Activated CD4-positive, alpha-beta memory T cell treated with anti-CD3 and anti-CD28 coated beads, Interleukin-2, amount 10 ng/mL, durations not matched to agents 7 days and 5 days (primary cell): ENCODE data around the gene PSMD6. TPM values are rescaled to one million over a fixed set of nuclear protein-coding genes. Genes with fewer than 3 reads are reported as not detected.
A peak's percentile ranks its signal among the peaks of the same experiment; 100 is the strongest.

ENCODE experiments used
- CTCF ChIA-PET: fragments of 350-600 bp; sonication (Branson Sonifier 250); formaldehyde crosslinking; loops from one replicate; lab custom pipeline; 2021; ENCODE audit warnings: antibody characterized with exemption, inconsistent platforms; lab: Charles Lee
- POLR2A ChIA-PET: fragments of 350-600 bp; sonication (Branson Sonifier 250); formaldehyde crosslinking; loops from one replicate; lab custom pipeline; 2021; ENCODE audit warnings: antibody characterized with exemption; lab: Charles Lee
- DNase-seq: peaks from one replicate; pipeline ENCODE4 v3.0.0-alpha.2; 2020
- H3K27ac Mint-ChIP-seq: one replicate; pipeline ENCODE4 v1.8.0; 2021; ENCODE audit warnings: mild to moderate bottlenecking, mixed read lengths
- H3K27me3 Mint-ChIP-seq: one replicate; pipeline ENCODE4 v1.8.0; 2021; ENCODE audit warnings: mixed read lengths
- H3K36me3 Mint-ChIP-seq: one replicate; pipeline ENCODE4 v1.8.0; 2021; ENCODE audit warnings: low read depth, mixed read lengths
- H3K4me1 Mint-ChIP-seq: one replicate; pipeline ENCODE4 v1.8.0; 2021; ENCODE audit warnings: mixed read lengths
- H3K4me3 Mint-ChIP-seq: one replicate; pipeline ENCODE4 v1.8.0; 2021; ENCODE audit warnings: mild to moderate bottlenecking, mixed read lengths
- H3K9me3 Mint-ChIP-seq: one replicate; pipeline ENCODE4 v1.8.0; 2021; ENCODE audit warnings: mixed read lengths
- total RNA-seq, 2 experiments: library from RNA; stranded (reverse); gene quantifications; one replicate each; pipeline ENCODE4 v1.2.3, GENCODE V29; 2021

The PSMD6 gene
- 10 to 100 TPM; 82.1 to 82.9 TPM for total RNA-seq

GRCh38 chr3:64023187-64023860 lies at the start of gene PSMD6:
Gene PSMD6 (minus strand): TSS chr3:64023494. CDS start chr3:64023419, 75 bp downstream.
- Mint-ChIP-seq H3K27me3 (peaks cover 12% of the 10 kb centered on the region), H3K4me1 (peaks cover 35% of the 10 kb centered on the region), H3K9me3 (no peaks in the 10 kb centered on the region), H3K4me3 (peak within 1 kb of the TSS; percentile 81), H3K36me3 (peaks cover 31% of the 10 kb centered on the region), H3K27ac (peak within 1 kb of the TSS; percentile 86)
- CTCF ChIA-PET, result interaction anchor here (0.6 to 2.9 kb wide), 26 partner anchors 10 to 679 kb away, joined by 3 to 25 read pairs (median 6); partner anchors contain the start of genes ATXN7 and THOC7
- DNase-seq, result peak; percentile 92
- POLR2A ChIA-PET, result interaction anchor here (0.7 to 4.4 kb wide), 13 partner anchors 13 to 135 kb away, joined by 3 to 46 read pairs (median 4); partner anchors contain the start of gene SCAANT1

DNA sequence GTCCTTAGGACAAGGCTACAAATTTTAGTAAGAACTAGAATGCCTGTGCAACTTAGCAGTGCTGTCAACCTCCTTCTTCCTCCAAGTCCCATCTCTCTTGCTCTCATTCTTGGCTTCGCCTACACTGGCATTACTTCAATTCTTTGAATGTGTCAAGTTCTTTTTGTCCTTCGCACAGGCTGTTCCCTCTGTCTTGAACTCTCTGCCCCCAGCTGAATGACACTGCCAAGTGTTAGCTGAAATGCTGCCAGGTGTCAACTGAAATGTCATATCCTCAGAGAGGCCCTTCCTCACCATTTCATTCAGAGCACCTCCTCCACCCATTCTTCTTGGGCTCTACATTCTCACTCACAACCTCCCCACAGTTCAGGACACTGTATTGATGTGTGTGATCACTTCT lies 48.8 kb upstream of the PSMD6 start:
- H3K27ac Mint-ChIP-seq, result no peak overlapping the region
- ChIA-PET CTCF (no interaction called here), POLR2A (no interaction called here)
- no peak overlapping the region for H3K4me3 Mint-ChIP-seq
- peaks cover 25% of the 10 kb centered on the region for H3K27me3 Mint-ChIP-seq
- H3K9me3 Mint-ChIP-seq, result no peaks in the 10 kb centered on the region
- H3K4me1 Mint-ChIP-seq, result no peaks in the 10 kb centered on the region
- no peaks in the 10 kb centered on the region for H3K36me3 Mint-ChIP-seq
- DNase-seq, result no peak

DNA sequence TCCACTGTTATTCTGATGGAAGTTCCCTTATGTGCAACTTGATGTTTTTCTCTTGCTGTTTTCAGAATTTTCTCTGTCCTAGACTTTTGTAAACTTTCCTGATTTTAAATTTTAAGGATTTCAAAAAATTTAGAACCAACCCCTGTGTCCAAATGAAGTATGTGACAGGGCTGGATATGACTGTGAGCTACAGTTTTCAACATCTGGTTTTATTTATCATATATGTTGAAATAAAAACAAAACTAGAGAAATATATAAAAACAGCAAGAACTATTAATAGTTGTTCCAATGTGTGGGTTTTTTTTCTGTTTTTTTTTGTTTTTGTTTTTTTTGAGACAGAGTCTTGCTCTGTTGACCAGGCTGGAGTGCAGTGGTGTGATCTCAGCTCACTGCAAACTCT lies 47.4 kb upstream of the PSMD6 start:
- CTCF ChIA-PET, result no interaction called here
- Mint-ChIP-seq H3K27me3 (peaks cover 25% of the 10 kb centered on the region), H3K4me1 (no peaks in the 10 kb centered on the region)

DNA sequence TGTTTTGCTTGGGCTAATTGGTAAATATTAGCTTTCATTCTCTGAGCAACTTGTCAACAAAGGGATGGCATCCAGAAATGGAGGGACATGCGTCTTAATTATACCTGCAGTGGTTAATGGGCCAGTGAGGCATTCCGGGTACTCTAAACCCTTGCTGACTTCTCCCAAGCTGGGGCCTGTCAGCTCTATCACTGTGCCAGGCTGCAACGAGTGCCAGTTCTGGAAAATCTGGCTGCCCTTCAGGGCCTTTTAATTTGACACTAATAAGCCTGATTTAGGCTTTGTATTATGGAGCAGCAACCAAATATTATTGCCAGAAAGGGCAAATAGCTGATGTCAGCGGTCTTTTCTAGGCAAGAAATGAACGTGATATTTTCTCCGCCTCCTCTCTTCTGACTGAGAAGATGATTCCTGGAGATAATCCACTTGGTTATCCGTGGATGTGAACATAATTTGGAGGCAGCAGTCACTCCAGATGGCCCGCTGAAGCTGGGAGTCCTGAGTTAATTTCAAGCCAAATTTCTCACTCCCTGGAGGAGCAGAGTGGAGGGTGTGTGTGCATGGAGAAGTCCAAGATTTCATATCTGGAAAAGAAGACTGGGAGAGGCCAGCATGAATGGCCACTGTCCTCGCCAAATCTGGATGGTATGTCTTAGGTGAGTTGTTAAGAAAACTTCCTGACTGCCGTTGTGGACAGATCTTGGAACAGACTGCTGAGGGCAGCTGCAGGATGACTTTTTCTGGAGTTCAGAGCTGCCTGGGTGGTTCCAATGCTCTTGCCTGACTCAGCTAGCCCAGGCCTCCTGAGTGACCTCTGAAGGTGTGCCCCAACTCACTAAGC lies 44.4 kb upstream of the PSMD6 start:
- Mint-ChIP-seq H3K4me3 (no peak overlapping the region), H3K27me3 (peaks cover 28% of the 10 kb centered on the region), H3K4me1 (no peaks in the 10 kb centered on the region), H3K27ac (no peak overlapping the region), H3K36me3 (no peaks in the 10 kb centered on the region), H3K9me3 (no peaks in the 10 kb centered on the region)
- CTCF ChIA-PET, result no interaction called here
- POLR2A ChIA-PET, result no interaction called here
- no peak for DNase-seq

More for the DNA sequence above, 47.4 kb upstream of the PSMD6 start:
- no peak for DNase-seq
- Mint-ChIP-seq H3K27ac (no peak overlapping the region), H3K36me3 (no peaks in the 10 kb centered on the region), H3K4me3 (no peak overlapping the region), H3K9me3 (no peaks in the 10 kb centered on the region)
- POLR2A ChIA-PET, result no interaction called here

- Mint-ChIP-seq H3K4me3 (no peak overlapping the region), H3K27ac (no peak overlapping the region), H3K36me3 (no peaks in the 10 kb centered on the region), H3K9me3 (no peaks in the 10 kb centered on the region), H3K27me3 (peaks cover 26% of the 10 kb centered on the region), H3K4me1 (no peaks in the 10 kb centered on the region)
- POLR2A ChIA-PET, result no interaction called here
- DNase-seq, result no peak
- CTCF ChIA-PET, result no interaction called here
Observed at GRCh38 chr3:64064804-64065203, 41.5 kb upstream of the PSMD6 start.

DNA sequence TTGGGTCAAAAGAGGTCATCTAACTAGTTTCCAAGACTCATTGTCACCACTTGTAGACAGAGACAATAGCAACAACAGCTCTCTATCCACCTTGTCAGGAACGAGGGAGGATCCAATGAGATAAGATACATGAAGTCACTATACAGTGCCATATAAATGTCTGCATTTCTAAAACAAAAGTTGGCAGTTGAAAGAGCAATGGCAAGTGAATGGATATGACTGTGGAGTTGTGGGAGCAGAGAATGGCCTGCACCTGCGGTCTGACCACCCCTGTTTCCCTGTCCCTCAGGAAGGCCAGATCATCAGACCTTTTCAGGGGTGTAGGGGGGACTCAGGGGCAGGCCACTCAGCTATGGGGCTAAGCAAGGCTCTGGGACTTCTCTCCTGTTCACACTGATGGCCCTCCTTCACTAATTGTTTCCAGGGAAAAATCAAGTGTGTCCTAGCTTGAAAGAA lies 40.7 kb upstream of the PSMD6 start:
- H3K27me3 Mint-ChIP-seq, result peaks cover 20% of the 10 kb centered on the region
- CTCF ChIA-PET, result no interaction called here

GRCh38 chr3:64063207-64063982 lies 40.1 kb upstream of the PSMD6 start:
- Mint-ChIP-seq H3K9me3 (no peaks in the 10 kb centered on the region), H3K27ac (no peak overlapping the region), H3K27me3 (peaks cover 18% of the 10 kb centered on the region), H3K4me1 (no peaks in the 10 kb centered on the region), H3K36me3 (no peaks in the 10 kb centered on the region), H3K4me3 (no peak overlapping the region)
- CTCF ChIA-PET, result no interaction called here
- no peak for DNase-seq
- POLR2A ChIA-PET, result no interaction called here

More for the DNA sequence above, 40.7 kb upstream of the PSMD6 start:
- no peak for DNase-seq
- Mint-ChIP-seq H3K4me3 (no peak overlapping the region), H3K9me3 (no peaks in the 10 kb centered on the region), H3K27ac (no peak overlapping the region), H3K36me3 (no peaks in the 10 kb centered on the region), H3K4me1 (no peaks in the 10 kb centered on the region)
- POLR2A ChIA-PET, result no interaction called here

- no peak overlapping the region for H3K27ac Mint-ChIP-seq
- no peaks in the 10 kb centered on the region for H3K9me3 Mint-ChIP-seq
- DNase-seq, result no peak
- no peaks in the 10 kb centered on the region for H3K4me1 Mint-ChIP-seq
- peaks cover 18% of the 10 kb centered on the region for H3K27me3 Mint-ChIP-seq
- no peaks in the 10 kb centered on the region for H3K36me3 Mint-ChIP-seq
- no peak overlapping the region for H3K4me3 Mint-ChIP-seq
- ChIA-PET POLR2A (no interaction called here), CTCF (no interaction called here)
Observed at GRCh38 chr3:64061628-64062027, 38.3 kb upstream of the PSMD6 start.

DNA sequence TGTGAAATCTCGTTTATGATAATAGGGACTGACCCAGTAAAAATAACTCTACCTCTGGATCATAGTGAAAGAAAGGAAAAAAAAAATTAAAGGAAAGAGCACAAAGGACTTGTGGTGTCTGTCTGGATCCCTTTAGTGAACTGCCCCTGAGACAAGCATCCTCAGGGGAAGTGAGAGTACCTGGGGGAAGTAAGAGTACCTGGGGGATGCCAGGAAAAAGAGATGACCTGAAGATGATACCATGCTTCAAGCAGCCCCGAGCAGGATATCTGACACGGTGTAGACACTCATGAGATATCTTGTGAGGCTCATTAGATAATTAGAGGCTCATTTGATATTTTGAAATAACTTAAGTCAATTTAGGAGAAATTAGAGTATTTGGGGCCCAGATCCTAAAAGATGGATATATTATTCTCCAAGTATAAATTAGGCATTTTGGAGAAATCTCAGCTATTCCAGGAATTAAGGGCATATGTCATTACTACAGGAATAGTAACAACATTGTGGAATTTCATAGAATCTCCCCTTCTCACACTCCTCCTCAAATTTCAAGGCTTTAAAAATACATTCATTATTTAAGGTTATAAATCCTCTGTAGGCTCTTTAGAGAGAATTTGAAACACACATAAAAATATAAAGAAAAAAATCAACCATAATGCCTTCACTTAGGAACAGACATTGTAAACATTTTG lies 36.3 kb upstream of the PSMD6 start:
- Mint-ChIP-seq H3K27me3 (peaks cover 19% of the 10 kb centered on the region), H3K36me3 (no peaks in the 10 kb centered on the region), H3K4me3 (no peak overlapping the region), H3K27ac (no peak overlapping the region), H3K4me1 (no peaks in the 10 kb centered on the region), H3K9me3 (no peaks in the 10 kb centered on the region)
- CTCF ChIA-PET, result no interaction called here
- DNase-seq, result no peak
- POLR2A ChIA-PET, result no interaction called here

DNA sequence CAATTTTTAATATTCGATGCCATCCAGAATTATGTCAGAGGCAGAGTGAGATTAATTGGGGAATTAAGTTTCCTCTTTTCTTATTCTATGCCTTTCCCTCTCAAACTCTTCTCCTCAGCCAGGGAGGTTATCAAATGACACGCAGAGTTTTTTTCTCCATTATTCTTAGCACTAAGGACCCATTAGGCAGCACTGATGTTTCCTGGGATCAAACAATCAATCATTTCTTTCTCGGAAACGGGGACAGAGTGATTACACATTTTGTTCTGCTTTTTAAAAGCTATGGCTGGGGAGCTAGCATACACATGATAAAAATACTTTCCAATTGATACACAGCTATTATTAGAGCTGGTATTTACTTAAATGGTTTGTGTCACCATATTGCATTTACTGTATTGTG lies 35.3 kb upstream of the PSMD6 start:
- ChIA-PET CTCF (no interaction called here), POLR2A (no interaction called here)

GRCh38 chr3:64057231-64057630 lies 33.9 kb upstream of the PSMD6 start:
- no peak overlapping the region for H3K4me3 Mint-ChIP-seq
- no peaks in the 10 kb centered on the region for H3K9me3 Mint-ChIP-seq
- peaks cover 13% of the 10 kb centered on the region for H3K27me3 Mint-ChIP-seq
- no peaks in the 10 kb centered on the region for H3K36me3 Mint-ChIP-seq
- ChIA-PET CTCF (no interaction called here), POLR2A (no interaction called here)
- no peaks in the 10 kb centered on the region for H3K4me1 Mint-ChIP-seq
- no peak overlapping the region for H3K27ac Mint-ChIP-seq
- no peak for DNase-seq

More for the DNA sequence above, 35.3 kb upstream of the PSMD6 start:
- Mint-ChIP-seq H3K9me3 (no peaks in the 10 kb centered on the region), H3K36me3 (no peaks in the 10 kb centered on the region), H3K27me3 (peaks cover 14% of the 10 kb centered on the region), H3K27ac (no peak overlapping the region), H3K4me1 (no peaks in the 10 kb centered on the region), H3K4me3 (no peak overlapping the region)
- no peak for DNase-seq

GRCh38 chr3:64056606-64057180 lies 33.4 kb upstream of the PSMD6 start:
- Mint-ChIP-seq H3K27ac (no peak overlapping the region), H3K36me3 (no peaks in the 10 kb centered on the region), H3K4me3 (no peak overlapping the region), H3K27me3 (peaks cover 12% of the 10 kb centered on the region), H3K9me3 (no peaks in the 10 kb centered on the region), H3K4me1 (no peaks in the 10 kb centered on the region)
- ChIA-PET CTCF (no interaction called here), POLR2A (no interaction called here)
- DNase-seq, result no peak
